HepG2 (cell line): Measurements from ENCODE around the gene MACROD2. TPM values are rescaled to one million over a fixed set of nuclear protein-coding genes. Genes with fewer than 3 reads are reported as not detected.

ENCODE experiments used
- ATAC-seq: fragments of 200-7000 bp; cut with Tn5 transposase; 3 replicates; pipeline ENCODE4 v1.9.1; 2020; ENCODE audit warnings: mild to moderate bottlenecking, moderate library complexity
- BruUV-seq: library from RNA; stranded (reverse); fragments of 400-500 nt; replicated peaks from 2 replicates; lab custom pipeline; 2021; lab: Mats Ljungman, UMichigan
- CTCF ChIA-PET: fragments of 300-600 bp; formaldehyde crosslinking; extraction: SDS; loops from one replicate; lab custom pipeline; 2021; ENCODE audit warnings: low total read pairs, inconsistent platforms, low intra/inter-chr PET ratio; lab: Yijun Ruan, JAX
- POLR2A ChIA-PET: fragments of 350-600 bp; sonication (Branson Sonifier 250); formaldehyde crosslinking; loops from one replicate; lab custom pipeline; 2020; ENCODE audit warnings: antibody characterized with exemption, inconsistent platforms; lab: Yijun Ruan, JAX
- DNase-seq: peaks from one replicate; pipeline ENCODE4 v3.0.0-alpha.2; 2015; ENCODE audit warnings: low spot score
- FAIRE-seq: peaks from 3 replicates; lab custom pipeline; 2011; peaks lifted over from hg19 to GRCh38; lab: Jason Lieb, UNC
- H2AFZ ChIP-seq: one replicate; pipeline ENCODE4 v1.6.1; 2011; ENCODE audit warnings: low read length, inconsistent platforms
- H3K27ac ChIP-seq: fragments of 300-600 bp; 3 replicates; pipeline ENCODE4 v1.8.0; 2011; ENCODE audit warnings: mixed run types, mild to moderate bottlenecking, mixed read lengths, low read length, inconsistent platforms; ENCODE audit not compliant: insufficient read depth; ENCODE audit errors: extremely low read length
- H3K27me3 ChIP-seq, 2 experiments: fragments of 200-600 bp in 1 of 2; 2 replicates in 1 of 2; 3 replicates in 1 of 2; pipeline versions ENCODE4 v1.6.0 to v1.8.0; 2011; ENCODE audit warnings: low read length in 2 of 2, mild to moderate bottlenecking in 2 of 2, moderate library complexity in 2 of 2, inconsistent platforms in 1 of 2; ENCODE audit not compliant: insufficient read depth in 2 of 2, control insufficient read depth in 1 of 2
- H3K36me3 ChIP-seq, 2 experiments: fragments of 200-600 bp in 1 of 2; replicated peaks in 1 of 2; 2 replicates in 1 of 2; 3 replicates in 1 of 2; pipeline versions ENCODE4 v1.5.1 to v1.8.0; 2011; ENCODE audit warnings: low read length in 2 of 2, inconsistent platforms in 1 of 2; ENCODE audit not compliant: insufficient read depth in 2 of 2, control insufficient read depth in 1 of 2
- H3K4me1 ChIP-seq: 2 replicates; pipeline ENCODE4 v1.5.1; 2012; ENCODE audit warnings: low read length, inconsistent platforms; ENCODE audit not compliant: insufficient read depth
- H3K4me2 ChIP-seq: 2 replicates; pipeline ENCODE4 v1.6.0; 2011; ENCODE audit warnings: low read depth, low read length, inconsistent platforms
- H3K4me3 ChIP-seq, 3 experiments: fragments of 200-600 bp in 1 of 3; sonication (generic), shearing (Covaris generic) in 1 of 3; replicated peaks in 1 of 3; 2 replicates each; pipeline ENCODE4 v1.5.1; 2011 to 2016; ENCODE audit warnings: low read length in 3 of 3, inconsistent platforms in 2 of 3, low read depth in 2 of 3, mild to moderate bottlenecking in 2 of 3, control low read depth in 1 of 3, mixed read lengths in 1 of 3; ENCODE audit not compliant: insufficient read depth in 1 of 3
- H3K79me2 ChIP-seq: one replicate; pipeline ENCODE4 v1.6.1; 2011; ENCODE audit warnings: low read length, inconsistent platforms; ENCODE audit not compliant: insufficient read depth
- H3K9ac ChIP-seq: 2 replicates; pipeline ENCODE4 v1.6.0; 2011; ENCODE audit warnings: mild to moderate bottlenecking, low read depth, low read length, inconsistent platforms; ENCODE audit not compliant: insufficient read depth
- H3K9me3 ChIP-seq: 2 replicates; pipeline ENCODE4 v1.5.1; 2012; ENCODE audit warnings: mild to moderate bottlenecking, low read length
- H4K20me1 ChIP-seq: 2 replicates; pipeline ENCODE4 v1.6.0; 2011; ENCODE audit warnings: inconsistent platforms, mild to moderate bottlenecking, low read length, moderate library complexity; ENCODE audit not compliant: insufficient read depth
- AGO2 ChIP-seq: fragments of 200-400 bp; formaldehyde crosslinking; optimal IDR thresholded peaks from 2 replicates; pipeline ENCODE3; 2017; ENCODE audit warnings: mild to moderate bottlenecking, low read depth, low read length, moderate library complexity
- ARNTL ChIP-seq: sonication (generic); formaldehyde crosslinking; IDR thresholded peaks from 2 replicates; pipeline ENCODE4 v1.4.0; 2020; ENCODE audit warnings: mild to moderate bottlenecking, missing genetic modification reagents
- CSRNP1 ChIP-seq: sonication (generic); formaldehyde crosslinking; IDR thresholded peaks from 2 replicates; pipeline ENCODE4 v1.8.1; 2023; ENCODE audit warnings: mild to moderate bottlenecking, missing genetic modification reagents
- ESRRA ChIP-seq: sonication (generic); formaldehyde crosslinking; IDR thresholded peaks from 2 replicates; pipeline ENCODE4 v1.5.1; 2020; ENCODE audit warnings: mild to moderate bottlenecking, low read depth, missing genetic modification reagents
- GATAD1 ChIP-seq: IDR thresholded peaks from 2 replicates; pipeline ENCODE4 v1.6.1; 2016; ENCODE audit warnings: missing genetic modification reagents, missing compliant biosample characterization
- KDM5A ChIP-seq: fragments of 200-600 bp; sonication (generic); IDR thresholded peaks from 2 replicates; pipeline ENCODE4 v1.7.0; 2018; ENCODE audit warnings: antibody characterized with exemption, mild to moderate bottlenecking, low read length, borderline replicate concordance
- MYNN ChIP-seq: sonication (generic); formaldehyde crosslinking; IDR thresholded peaks from 2 replicates; pipeline ENCODE4 v1.4.0; 2020; ENCODE audit warnings: mild to moderate bottlenecking, low read depth, missing genetic modification reagents
- NFIB ChIP-seq: sonication (generic); formaldehyde crosslinking; IDR thresholded peaks from 2 replicates; pipeline ENCODE4 v1.9.0; 2021; ENCODE audit warnings: missing genetic modification reagents, mild to moderate bottlenecking, borderline replicate concordance
- ONECUT2 ChIP-seq: sonication (generic); formaldehyde crosslinking; IDR thresholded peaks from 2 replicates; pipeline ENCODE4 v1.4.0; 2020; ENCODE audit warnings: missing genetic modification reagents
- POLR2A ChIP-seq, 2 experiments: IDR thresholded peaks; 2 replicates each; pipeline ENCODE4 v1.6.1; 2011; ENCODE audit warnings: low read depth in 2 of 2, low read length in 2 of 2, mild to moderate bottlenecking in 1 of 2, moderate library complexity in 1 of 2; ENCODE audit not compliant: insufficient read depth in 1 of 2
- PTBP1 ChIP-seq: fragments of 200-400 bp; formaldehyde crosslinking; IDR thresholded peaks from 2 replicates; pipeline ENCODE4 v1.6.1; 2018; ENCODE audit warnings: low read length, low read depth; ENCODE audit not compliant: poor library complexity, severe bottlenecking
- RORA ChIP-seq: sonication (generic); formaldehyde crosslinking; IDR thresholded peaks from 2 replicates; pipeline ENCODE4 v1.5.0; 2020; ENCODE audit warnings: mild to moderate bottlenecking, missing genetic modification reagents, moderate library complexity
- ZMYM3 ChIP-seq: sonication (generic); formaldehyde crosslinking; IDR thresholded peaks from 2 replicates; pipeline ENCODE4 v1.5.1; 2020; ENCODE audit warnings: mild to moderate bottlenecking, missing genetic modification reagents
- ZNF232 ChIP-seq: sonication (generic); formaldehyde crosslinking; IDR thresholded peaks from 2 replicates; pipeline ENCODE4 v1.4.0; 2020; ENCODE audit warnings: missing genetic modification reagents, borderline replicate concordance
- ZNF354B ChIP-seq: sonication (generic); formaldehyde crosslinking; IDR thresholded peaks from 2 replicates; pipeline ENCODE4 v1.8.0; 2022; ENCODE audit warnings: mild to moderate bottlenecking, missing genetic modification reagents
- ZNF446 ChIP-seq: sonication (generic); formaldehyde crosslinking; IDR thresholded peaks from 2 replicates; pipeline ENCODE4 v1.5.0; 2020; ENCODE audit warnings: mild to moderate bottlenecking, missing genetic modification reagents
- WGBS: methylation state at CpG from one replicate; pipeline ENCODE4 v1.1.6; 2017; ENCODE audit warnings: low lambda C conversion rate; 5-methylcytosine and 5-hydroxymethylcytosine counted together
- in situ Hi-C: cut with HindIII; loops from 2 replicates; pipeline ENCODE4 v1.10.0; 2017; ENCODE audit warnings: low pct_unique_long_range_greater_than_20kb; ENCODE audit not compliant: extremely low pct_ligation_motif_present
- intact Hi-C: fragments of 100-400 bp; cut with micrococcal nuclease; formaldehyde crosslinking; loops from one replicate; pipeline ENCODE4 v1.10.0; 2022; ENCODE audit not compliant: unreplicated experiment
- polyA plus RNA-seq, 8 experiments: library from polyadenylated mRNA; depleted of rRNA in 3 of 8; stranded (reverse) in 7 of 8; unstranded in 1 of 8; fragments of >200 nt; fragmentation: Illumina TruSeq in 4 of 8; extraction: Trizol in 4 of 8; gene quantifications; 2 replicates each; pipeline versions ENCODE4 v1.2.1 to v1.2.3, GENCODE V29; 2011 to 2016; ENCODE audit warnings: low read depth in 4 of 8, missing spikeins in 1 of 8, mixed read lengths in 1 of 8; ENCODE audit not compliant: insufficient read depth in 1 of 8
- total RNA-seq, 5 experiments: library from RNA; depleted of rRNA; stranded (reverse); fragments of >200 nt; fragmentation: Illumina TruSeq; extraction: Trizol; gene quantifications; 2 replicates each; pipeline ENCODE4 v1.2.3, GENCODE V29; 2016; ENCODE audit warnings: low read depth in 1 of 5
- TF ChIP-seq, protein P1 (sequence below): sonication (generic); formaldehyde crosslinking; IDR thresholded peaks from 2 replicates; pipeline ENCODE4 v1.4.0; 2020; ENCODE audit warnings: missing genetic modification reagents, mild to moderate bottlenecking, borderline replicate concordance
- TF ChIP-seq, protein P2 (sequence below): sonication (generic); formaldehyde crosslinking; IDR thresholded peaks from 2 replicates; pipeline ENCODE4 v1.5.0; 2020; ENCODE audit warnings: mild to moderate bottlenecking, low read depth, missing genetic modification reagents, borderline replicate concordance
- TF ChIP-seq, protein P3 (sequence below): sonication (generic); formaldehyde crosslinking; conservative IDR thresholded peaks from 2 replicates; pipeline ENCODE4 v1.8.0; 2022; ENCODE audit warnings: mild to moderate bottlenecking, moderate library complexity, missing genetic modification reagents

Gene MACROD2
- total and polyA plus RNA-seq, 2 of the 13 experiments (the other 11 are each of a cell fraction or from before 2014, with no cell fraction given): 0.13 to 0.51 TPM

DNA sequence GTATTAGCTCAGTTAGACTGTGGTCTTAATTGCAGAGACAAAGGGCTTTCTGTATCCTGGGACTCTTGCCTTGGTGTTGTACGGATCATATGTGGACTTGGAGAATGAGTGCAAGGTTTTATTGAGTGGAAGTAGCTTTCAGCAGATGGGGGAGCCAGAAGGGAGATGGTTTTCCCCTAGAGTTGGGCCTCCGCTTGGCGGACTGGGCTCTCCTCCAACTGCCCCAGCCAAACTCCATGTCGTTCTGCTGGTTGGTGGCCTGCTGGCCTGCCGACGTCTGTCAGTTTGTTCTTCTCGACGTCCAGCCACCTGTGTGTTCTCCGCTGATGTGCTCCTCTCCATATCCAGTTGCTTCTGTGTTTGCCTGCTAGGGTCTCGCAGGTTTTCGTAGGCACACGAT lies 531.6 kb downstream of the MACROD2 start:
- no peak overlapping the region for H3K4me2 ChIP-seq
- ChIA-PET POLR2A (no interaction called here), CTCF (no interaction called here)
- H3K9me3 ChIP-seq: 0 out of 2 replicates have a peak, but pooled peaks cover 4% of the 10 kb centered on the region
- no peak for DNase-seq
- no peak overlapping the region for H2AFZ ChIP-seq
- no peaks in the 10 kb centered on the region for H3K79me2 ChIP-seq
- H3K4me1 ChIP-seq: no peaks in the 10 kb centered on the region
- no peak for ATAC-seq
- no peak overlapping the region for H3K9ac ChIP-seq
- no peaks in the 10 kb centered on the region for H3K36me3 ChIP-seq
- no peaks in the 10 kb centered on the region for H3K27me3 ChIP-seq
- BruUV-seq: no TSS peak
- no peak overlapping the region for H3K27ac ChIP-seq
- WGBS: 51% methylated on average over 12 of the region's 12 CpGs
- no peaks in the 10 kb centered on the region for H4K20me1 ChIP-seq
- intact Hi-C loops (no loop called here), in situ Hi-C loops (no loop called here)
- H3K4me3 ChIP-seq: no peak overlapping the region
- TF ChIP-seq ZNF232 (CRISPR knock-in tag) (no peak), ZNF446 (CRISPR knock-in tag) (no peak), ARNTL (CRISPR knock-in tag) (no peak), ZMYM3 (no peak), GATAD1 (CRISPR knock-in tag) (no peak), AGO2 (no peak), POLR2A (IDR thresholded peaks at IDR 0.05; ENCODE audit: insufficient read depth in 1 of 2, low read depth in 2 of 2, low read length in 2 of 2) (no peak), KDM5A (no peak), NFIB (CRISPR knock-in tag) (no peak), RORA (CRISPR knock-in tag) (no peak), ONECUT2 (no peak), PTBP1 (no peak), ZNF354B (CRISPR knock-in tag) (no peak), ESRRA (CRISPR knock-in tag) (no peak), CSRNP1 (CRISPR knock-in tag) (no peak), MYNN (no peak)
- TF ChIP-seq, protein P1, sequence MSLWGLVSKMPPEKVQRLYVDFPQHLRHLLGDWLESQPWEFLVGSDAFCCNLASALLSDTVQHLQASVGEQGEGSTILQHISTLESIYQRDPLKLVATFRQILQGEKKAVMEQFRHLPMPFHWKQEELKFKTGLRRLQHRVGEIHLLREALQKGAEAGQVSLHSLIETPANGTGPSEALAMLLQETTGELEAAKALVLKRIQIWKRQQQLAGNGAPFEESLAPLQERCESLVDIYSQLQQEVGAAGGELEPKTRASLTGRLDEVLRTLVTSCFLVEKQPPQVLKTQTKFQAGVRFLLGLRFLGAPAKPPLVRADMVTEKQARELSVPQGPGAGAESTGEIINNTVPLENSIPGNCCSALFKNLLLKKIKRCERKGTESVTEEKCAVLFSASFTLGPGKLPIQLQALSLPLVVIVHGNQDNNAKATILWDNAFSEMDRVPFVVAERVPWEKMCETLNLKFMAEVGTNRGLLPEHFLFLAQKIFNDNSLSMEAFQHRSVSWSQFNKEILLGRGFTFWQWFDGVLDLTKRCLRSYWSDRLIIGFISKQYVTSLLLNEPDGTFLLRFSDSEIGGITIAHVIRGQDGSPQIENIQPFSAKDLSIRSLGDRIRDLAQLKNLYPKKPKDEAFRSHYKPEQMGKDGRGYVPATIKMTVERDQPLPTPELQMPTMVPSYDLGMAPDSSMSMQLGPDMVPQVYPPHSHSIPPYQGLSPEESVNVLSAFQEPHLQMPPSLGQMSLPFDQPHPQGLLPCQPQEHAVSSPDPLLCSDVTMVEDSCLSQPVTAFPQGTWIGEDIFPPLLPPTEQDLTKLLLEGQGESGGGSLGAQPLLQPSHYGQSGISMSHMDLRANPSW (CRISPR knock-in tag): no peak
- TF ChIP-seq, protein P2, sequence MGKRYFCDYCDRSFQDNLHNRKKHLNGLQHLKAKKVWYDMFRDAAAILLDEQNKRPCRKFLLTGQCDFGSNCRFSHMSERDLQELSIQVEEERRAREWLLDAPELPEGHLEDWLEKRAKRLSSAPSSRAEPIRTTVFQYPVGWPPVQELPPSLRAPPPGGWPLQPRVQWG (CRISPR knock-in tag): no peak
- TF ChIP-seq, protein P3, sequence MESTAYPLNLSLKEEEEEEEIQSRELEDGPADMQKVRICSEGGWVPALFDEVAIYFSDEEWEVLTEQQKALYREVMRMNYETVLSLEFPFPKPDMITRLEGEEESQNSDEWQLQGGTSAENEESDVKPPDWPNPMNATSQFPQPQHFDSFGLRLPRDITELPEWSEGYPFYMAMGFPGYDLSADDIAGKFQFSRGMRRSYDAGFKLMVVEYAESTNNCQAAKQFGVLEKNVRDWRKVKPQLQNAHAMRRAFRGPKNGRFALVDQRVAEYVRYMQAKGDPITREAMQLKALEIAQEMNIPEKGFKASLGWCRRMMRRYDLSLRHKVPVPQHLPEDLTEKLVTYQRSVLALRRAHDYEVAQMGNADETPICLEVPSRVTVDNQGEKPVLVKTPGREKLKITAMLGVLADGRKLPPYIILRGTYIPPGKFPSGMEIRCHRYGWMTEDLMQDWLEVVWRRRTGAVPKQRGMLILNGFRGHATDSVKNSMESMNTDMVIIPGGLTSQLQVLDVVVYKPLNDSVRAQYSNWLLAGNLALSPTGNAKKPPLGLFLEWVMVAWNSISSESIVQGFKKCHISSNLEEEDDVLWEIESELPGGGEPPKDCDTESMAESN (CRISPR knock-in tag): no peak
- FAIRE-seq: no peak
